ENCODE results near the gene JADE1. TPM values are rescaled to one million over a fixed set of nuclear protein-coding genes. Genes with fewer than 3 reads are reported as not detected.

JADE1 gene
- total and polyA plus RNA-seq, 3 experiments from 2014 or later: 28.4 to 43.7 (median 29.1) TPM

DNA sequence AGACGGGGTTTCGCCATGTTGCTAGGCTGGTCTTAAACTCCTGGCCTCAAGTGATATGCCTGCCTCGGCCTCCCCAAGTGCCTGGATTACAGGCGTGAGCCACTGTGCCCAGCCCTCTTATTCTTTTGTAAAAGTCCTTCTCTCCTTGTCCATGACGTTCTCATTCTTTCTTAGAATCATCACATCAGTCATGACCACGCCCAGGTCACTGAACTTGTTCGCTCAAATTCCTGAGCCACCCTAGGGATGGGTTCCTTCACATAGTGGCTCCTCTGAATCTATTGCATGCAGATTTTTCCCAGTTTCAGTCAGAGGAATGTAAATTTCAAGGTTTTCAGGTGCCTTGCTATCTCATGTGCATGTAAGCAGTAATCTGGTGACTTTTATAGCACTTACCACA lies 15.7 kb downstream of the JADE1 start:
- CTCF ChIA-PET: no interaction called here
- H3K27me3 ChIP-seq (ENCODE audit: insufficient read depth, low read length, poor library complexity, severe bottlenecking): no peaks in the 10 kb centered on the region
- H3K4me1 ChIP-seq (ENCODE audit: insufficient read depth, low read length): peaks cover 27% of the 10 kb centered on the region
- Mint-ChIP-seq H3K36me3 (peaks cover 5 to 38% (median 14%) of the 10 kb centered on the region in 3 donors), H3K4me1 (peaks cover 73 to 88% (median 87%) of the 10 kb centered on the region in 3 donors), H3K27me3 (no peaks in the 10 kb centered on the region), H3K9me3 (no peaks in the 10 kb centered on the region), H3K27ac (peak overlapping the region in 4 of 8 donors; percentile 31 to 75 (median 58)), H3K4me3 (no peak overlapping the region)
- no peak overlapping the region for H3K4me3 ChIP-seq (ENCODE audit: low read length)
- no peaks in the 10 kb centered on the region for H3K9me3 ChIP-seq (ENCODE audit: low read length)
- POLR2A ChIA-PET: no interaction called here
- no peak for DNase-seq
- H3K27ac ChIP-seq (ENCODE audit: low read depth, low read length): no peak overlapping the region
- no peaks in the 10 kb centered on the region for H3K36me3 ChIP-seq (ENCODE audit: insufficient read depth, low read length)

- Mint-ChIP-seq H3K9me3 (no peaks in the 10 kb centered on the region), H3K27me3 (no peaks in the 10 kb centered on the region), H3K4me1 (peaks cover 77 to 91% (median 91%) of the 10 kb centered on the region in 3 donors), H3K27ac (peak overlapping the region in 6 of 8 donors; percentile 19 to 82 (median 38)), H3K36me3 (peaks cover 5 to 46% (median 18%) of the 10 kb centered on the region in 3 donors), H3K4me3 (peak overlapping the region in 1 of 7 donors; percentile 35)
- H3K36me3 ChIP-seq (ENCODE audit: insufficient read depth, low read length): peaks cover 6% of the 10 kb centered on the region
- peaks cover 32% of the 10 kb centered on the region for H3K4me1 ChIP-seq (ENCODE audit: insufficient read depth, low read length)
- no peak for DNase-seq
- CTCF ChIA-PET: no interaction called here
- no peak overlapping the region for H3K27ac ChIP-seq (ENCODE audit: low read depth, low read length)
- POLR2A ChIA-PET: no interaction called here
- no peaks in the 10 kb centered on the region for H3K27me3 ChIP-seq (ENCODE audit: insufficient read depth, low read length, poor library complexity, severe bottlenecking)
- H3K4me3 ChIP-seq (ENCODE audit: low read length): no peak overlapping the region
- no peaks in the 10 kb centered on the region for H3K9me3 ChIP-seq (ENCODE audit: low read length)
These were observed 17.8 kb downstream of the JADE1 start for GRCh38 chr4:128827296-128827695.

GRCh38 chr4:128830906-128831503 lies 21.5 kb downstream of the JADE1 start:
- Histone ChIP-seq H3K4me3 (ENCODE audit: low read length) (no peak overlapping the region), H3K4me1 (ENCODE audit: insufficient read depth, low read length) (peaks cover 21% of the 10 kb centered on the region), H3K27ac (ENCODE audit: low read depth, low read length) (no peak overlapping the region), H3K9me3 (ENCODE audit: low read length) (no peaks in the 10 kb centered on the region), H3K27me3 (ENCODE audit: insufficient read depth, low read length, poor library complexity, severe bottlenecking) (no peaks in the 10 kb centered on the region), H3K36me3 (ENCODE audit: insufficient read depth, low read length) (peaks cover 14% of the 10 kb centered on the region)
- DNase-seq: no peak
- H3K27me3 Mint-ChIP-seq: no peaks in the 10 kb centered on the region
- no peaks in the 10 kb centered on the region for H3K9me3 Mint-ChIP-seq
- no peak overlapping the region for H3K4me3 Mint-ChIP-seq
- peaks cover 67 to 84% (median 82%) of the 10 kb centered on the region in 3 donors for H3K4me1 Mint-ChIP-seq
- H3K27ac Mint-ChIP-seq: peak overlapping the region in 6 of 8 donors; percentile 16 to 75 (median 56)
- POLR2A ChIA-PET: no interaction called here
- CTCF ChIA-PET: interaction anchor here (0.5 kb wide), 1 partner anchor 410 kb away, joined by 4 read pairs; no protein-coding TSS in a partner anchor
- peaks cover 12 to 74% (median 24%) of the 10 kb centered on the region in 3 donors for H3K36me3 Mint-ChIP-seq

- no peaks in the 10 kb centered on the region for H3K27me3 Mint-ChIP-seq
- peaks cover 14% of the 10 kb centered on the region for H3K36me3 ChIP-seq (ENCODE audit: insufficient read depth, low read length)
- no peak overlapping the region for H3K27ac ChIP-seq (ENCODE audit: low read depth, low read length)
- H3K27ac Mint-ChIP-seq: peak overlapping the region in 5 of 8 donors; percentile 15 to 75 (median 58)
- no peaks in the 10 kb centered on the region for H3K27me3 ChIP-seq (ENCODE audit: insufficient read depth, low read length, poor library complexity, severe bottlenecking)
- H3K4me1 ChIP-seq (ENCODE audit: insufficient read depth, low read length): peaks cover 18% of the 10 kb centered on the region
- peaks cover 64 to 84% (median 82%) of the 10 kb centered on the region in 3 donors for H3K4me1 Mint-ChIP-seq
- peaks cover 12 to 77% (median 24%) of the 10 kb centered on the region in 3 donors for H3K36me3 Mint-ChIP-seq
- peak overlapping the region in 1 of 7 donors; percentile 5 for H3K4me3 Mint-ChIP-seq
- ChIA-PET CTCF (interaction anchor here (1.0 kb wide), 1 partner anchor 9 kb away, joined by 3 read pairs; no protein-coding TSS in a partner anchor), POLR2A (no interaction called here)
- H3K4me3 ChIP-seq (ENCODE audit: low read length): no peak overlapping the region
- DNase-seq: no peak
- no peaks in the 10 kb centered on the region for H3K9me3 ChIP-seq (ENCODE audit: low read length)
- H3K9me3 Mint-ChIP-seq: no peaks in the 10 kb centered on the region
These were observed 22.2 kb downstream of the JADE1 start for GRCh38 chr4:128831531-128832242.

DNA sequence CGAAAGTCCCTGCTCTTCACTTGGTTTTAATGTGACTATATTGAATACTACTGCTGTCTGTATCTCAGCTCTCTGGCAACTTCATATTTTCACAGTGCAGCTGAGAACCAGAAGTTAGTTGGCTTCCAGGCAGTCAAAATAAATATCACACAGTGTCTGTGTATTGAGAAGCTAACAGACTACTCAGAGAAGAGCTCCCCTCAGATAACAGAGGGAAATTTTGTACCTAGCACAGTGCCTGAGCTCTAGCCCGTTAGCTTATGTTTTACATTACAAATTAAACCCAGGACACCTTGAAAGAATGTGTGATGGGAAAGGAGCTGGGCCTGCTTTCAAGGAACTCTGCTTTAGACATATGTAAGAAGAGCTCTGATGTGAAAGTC lies 22.7 kb downstream of the JADE1 start:
- Mint-ChIP-seq H3K4me1 (peaks cover 64 to 84% (median 82%) of the 10 kb centered on the region in 3 donors), H3K27me3 (no peaks in the 10 kb centered on the region), H3K27ac (peak overlapping the region in 5 of 8 donors; percentile 13 to 52 (median 26)), H3K4me3 (no peak overlapping the region), H3K9me3 (no peaks in the 10 kb centered on the region), H3K36me3 (peaks cover 12 to 74% (median 23%) of the 10 kb centered on the region in 3 donors)
- H3K27me3 ChIP-seq (ENCODE audit: insufficient read depth, low read length, poor library complexity, severe bottlenecking): no peaks in the 10 kb centered on the region
- CTCF ChIA-PET: interaction anchor here (1.0 kb wide), 1 partner anchor 9 kb away, joined by 3 read pairs; no protein-coding TSS in a partner anchor
- no peak overlapping the region for H3K27ac ChIP-seq (ENCODE audit: low read depth, low read length)
- H3K36me3 ChIP-seq (ENCODE audit: insufficient read depth, low read length): peaks cover 14% of the 10 kb centered on the region
- no peak for DNase-seq
- H3K4me1 ChIP-seq (ENCODE audit: insufficient read depth, low read length): peaks cover 18% of the 10 kb centered on the region
- POLR2A ChIA-PET: no interaction called here
- H3K4me3 ChIP-seq (ENCODE audit: low read length): no peak overlapping the region
- H3K9me3 ChIP-seq (ENCODE audit: low read length): no peaks in the 10 kb centered on the region

GRCh38 chr4:128835498-128836222 lies 26.2 kb downstream of the JADE1 start:
- no peaks in the 10 kb centered on the region for H3K9me3 Mint-ChIP-seq
- POLR2A ChIA-PET: interaction anchor here (0.6 kb wide), 1 partner anchor 26 kb away, joined by 6 read pairs; no protein-coding TSS in a partner anchor
- no peak overlapping the region for H3K27ac ChIP-seq (ENCODE audit: low read depth, low read length)
- H3K27ac Mint-ChIP-seq: peak overlapping the region in 5 of 8 donors; percentile 9 to 59 (median 21)
- peaks cover 70 to 83% (median 83%) of the 10 kb centered on the region in 3 donors for H3K4me1 Mint-ChIP-seq
- H3K9me3 ChIP-seq (ENCODE audit: low read length): no peaks in the 10 kb centered on the region
- DNase-seq: no peak
- H3K4me3 Mint-ChIP-seq: peak overlapping the region in 1 of 7 donors; percentile 44
- CTCF ChIA-PET: no interaction called here
- H3K4me1 ChIP-seq (ENCODE audit: insufficient read depth, low read length): peaks cover 20% of the 10 kb centered on the region
- H3K36me3 Mint-ChIP-seq: peaks cover 7 to 71% (median 10%) of the 10 kb centered on the region in 3 donors
- H3K27me3 Mint-ChIP-seq: no peaks in the 10 kb centered on the region
- H3K36me3 ChIP-seq (ENCODE audit: insufficient read depth, low read length): peaks cover 14% of the 10 kb centered on the region
- H3K4me3 ChIP-seq (ENCODE audit: low read length): no peak overlapping the region
- H3K27me3 ChIP-seq (ENCODE audit: insufficient read depth, low read length, poor library complexity, severe bottlenecking): no peaks in the 10 kb centered on the region

DNA sequence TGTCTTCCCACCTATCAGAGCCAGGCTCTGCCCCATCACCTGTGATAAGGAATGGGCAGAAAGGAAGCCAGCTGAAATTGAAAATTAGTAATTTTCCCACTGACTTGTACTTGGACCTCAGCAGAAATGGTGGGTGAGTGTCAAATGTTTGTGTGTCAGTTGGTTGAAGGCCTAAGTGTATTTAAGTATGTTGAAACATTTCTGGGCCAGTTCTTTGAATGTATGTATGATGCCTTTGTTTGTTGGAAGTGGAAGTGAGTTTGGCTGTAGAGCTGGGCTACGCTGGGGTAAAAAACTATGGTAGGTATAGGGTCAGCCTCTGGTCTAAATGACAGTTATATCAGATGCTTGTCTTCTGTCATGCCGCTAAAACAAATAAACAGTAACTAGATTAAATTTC lies 27.7 kb downstream of the JADE1 start:
- H3K9me3 Mint-ChIP-seq: no peaks in the 10 kb centered on the region
- DNase-seq: no peak
- H3K4me1 ChIP-seq (ENCODE audit: insufficient read depth, low read length): peaks cover 15% of the 10 kb centered on the region

More for the DNA sequence above, 27.7 kb downstream of the JADE1 start:
- POLR2A ChIA-PET: no interaction called here
- Histone ChIP-seq H3K27me3 (ENCODE audit: insufficient read depth, low read length, poor library complexity, severe bottlenecking) (no peaks in the 10 kb centered on the region), H3K4me3 (ENCODE audit: low read length) (no peak overlapping the region), H3K36me3 (ENCODE audit: insufficient read depth, low read length) (peaks cover 8% of the 10 kb centered on the region), H3K9me3 (ENCODE audit: low read length) (no peaks in the 10 kb centered on the region), H3K27ac (ENCODE audit: low read depth, low read length) (no peak overlapping the region)
- Mint-ChIP-seq H3K36me3 (peaks cover 7 to 67% (median 10%) of the 10 kb centered on the region in 3 donors), H3K27me3 (no peaks in the 10 kb centered on the region), H3K4me3 (no peak overlapping the region), H3K4me1 (peaks cover 67 to 82% (median 80%) of the 10 kb centered on the region in 3 donors), H3K27ac (peak overlapping the region in 6 of 8 donors; percentile 0 to 70 (median 8))
- CTCF ChIA-PET: no interaction called here

Data from CD8-positive, alpha-beta memory T cell (primary cell).